Measurements from ENCODE around the gene TM4SF5.

TM4SF5 gene

DNA sequence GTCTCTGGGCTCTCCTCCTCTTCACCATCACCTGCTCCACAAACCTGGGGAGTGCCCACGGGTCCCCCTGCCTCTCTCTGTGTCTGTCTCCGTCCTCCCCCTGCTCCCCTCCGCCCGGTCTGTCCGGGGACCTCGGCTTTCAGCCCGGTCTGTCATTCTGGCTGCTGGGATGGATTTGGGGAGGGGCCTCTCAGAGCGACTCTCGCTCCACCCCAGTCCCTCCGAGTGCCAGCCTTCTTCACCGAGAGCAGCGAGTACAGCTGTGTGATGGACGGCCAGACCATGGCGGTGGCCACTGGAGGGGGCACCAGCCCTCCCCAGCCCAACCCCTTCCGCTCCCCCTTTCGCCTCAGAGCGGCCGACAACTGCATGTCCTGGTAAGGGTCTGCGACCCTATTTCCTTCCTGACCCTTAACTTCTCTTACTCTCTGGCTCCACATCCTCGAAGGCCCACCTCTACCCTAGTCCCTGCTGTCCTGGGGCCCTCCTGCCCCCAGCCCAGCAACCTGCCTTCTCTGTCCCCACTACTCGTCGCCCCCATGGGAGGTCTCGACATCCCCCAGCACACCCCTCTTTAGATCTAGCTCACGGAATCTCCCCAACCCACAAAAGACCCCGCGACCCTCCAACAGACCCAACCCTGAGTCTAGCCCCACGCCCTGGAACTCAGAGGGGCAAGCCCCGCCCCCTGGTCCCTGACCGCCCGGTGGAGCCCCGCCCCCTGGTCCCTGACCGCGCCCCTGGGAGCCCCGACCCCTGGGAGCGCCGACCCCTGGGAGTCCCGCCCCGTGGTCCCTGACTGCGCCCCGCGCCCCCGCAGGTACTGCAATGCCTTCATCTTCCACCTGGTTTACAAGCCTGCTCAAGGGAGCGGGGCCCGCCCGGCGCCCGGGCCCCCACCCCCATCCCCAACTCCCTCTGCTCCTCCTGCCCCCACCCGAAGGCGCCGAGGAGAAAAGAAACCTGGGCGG, 26.4 kb upstream of the TM4SF5 start:
- Histone ChIP-seq H3K27ac (ENCODE audit: insufficient read depth, low read depth, low read length, poor library complexity, severe bottlenecking) (no peak overlapping the region), H3K9me3 (ENCODE audit: control insufficient read depth, low read length) (no peaks in the 10 kb centered on the region), H3K27me3 (ENCODE audit: control insufficient read depth, insufficient read depth, low read length, poor library complexity, severe bottlenecking) (peaks cover 57% of the 10 kb centered on the region), H3K4me1 (ENCODE audit: control insufficient read depth, insufficient read depth, low read length) (peaks cover 7% of the 10 kb centered on the region), H3K36me3 (ENCODE audit: control insufficient read depth, insufficient read depth, low read length) (no peaks in the 10 kb centered on the region), H3K4me3 (ENCODE audit: insufficient read depth, low read depth, low read length) (peak overlapping the region; percentile 35)
- WGBS, 2 experiments, result 5 to 7% methylated on average over 49 to 51 of the region's 51 CpGs

DNA sequence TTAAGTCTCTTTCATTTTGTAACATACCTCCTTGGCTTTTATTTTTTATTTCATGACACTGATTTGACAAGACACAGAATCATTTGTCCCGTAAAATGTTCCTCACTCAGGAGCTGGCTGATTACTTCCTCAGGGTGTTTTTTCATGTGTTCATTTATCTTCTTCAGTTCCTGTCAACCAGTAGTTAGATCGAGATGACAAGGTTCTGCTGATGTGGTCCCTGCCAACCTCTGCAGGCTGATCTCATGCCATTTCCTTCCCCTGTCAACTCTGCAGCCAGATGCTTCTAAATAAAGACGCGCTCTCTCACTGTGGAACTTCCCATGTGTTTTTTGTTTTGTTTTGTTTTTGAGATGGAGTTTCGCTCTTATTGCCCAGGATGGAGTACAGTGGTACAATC, 23.8 kb upstream of the TM4SF5 start:
- H3K36me3 ChIP-seq (ENCODE audit: control insufficient read depth, insufficient read depth, low read length), result no peaks in the 10 kb centered on the region
- H3K9me3 ChIP-seq (ENCODE audit: control insufficient read depth, low read length), result no peaks in the 10 kb centered on the region
- H3K4me1 ChIP-seq (ENCODE audit: control insufficient read depth, insufficient read depth, low read length), result peaks cover 7% of the 10 kb centered on the region
- peaks cover 32% of the 10 kb centered on the region for H3K27me3 ChIP-seq (ENCODE audit: control insufficient read depth, insufficient read depth, low read length, poor library complexity, severe bottlenecking)
- H3K4me3 ChIP-seq (ENCODE audit: insufficient read depth, low read depth, low read length), result no peak overlapping the region
- H3K27ac ChIP-seq (ENCODE audit: insufficient read depth, low read depth, low read length, poor library complexity, severe bottlenecking), result no peak overlapping the region
- 91 to 93% methylated on average over 5 of the region's 5 CpGs for WGBS, 2 experiments

- Histone ChIP-seq H3K4me1 (ENCODE audit: control insufficient read depth, insufficient read depth, low read length) (peaks cover 7% of the 10 kb centered on the region), H3K4me3 (ENCODE audit: insufficient read depth, low read depth, low read length) (no peak overlapping the region), H3K36me3 (ENCODE audit: control insufficient read depth, insufficient read depth, low read length) (no peaks in the 10 kb centered on the region), H3K27me3 (ENCODE audit: control insufficient read depth, insufficient read depth, low read length, poor library complexity, severe bottlenecking) (peaks cover 24% of the 10 kb centered on the region), H3K9me3 (ENCODE audit: control insufficient read depth, low read length) (no peaks in the 10 kb centered on the region), H3K27ac (ENCODE audit: insufficient read depth, low read depth, low read length, poor library complexity, severe bottlenecking) (no peak overlapping the region)
- 67 to 82% methylated on average over 2 to 4 of the region's 4 CpGs for WGBS, 2 experiments
Measured at GRCh38 chr17:4748686-4749085, 23.0 kb upstream of the TM4SF5 start.

DNA sequence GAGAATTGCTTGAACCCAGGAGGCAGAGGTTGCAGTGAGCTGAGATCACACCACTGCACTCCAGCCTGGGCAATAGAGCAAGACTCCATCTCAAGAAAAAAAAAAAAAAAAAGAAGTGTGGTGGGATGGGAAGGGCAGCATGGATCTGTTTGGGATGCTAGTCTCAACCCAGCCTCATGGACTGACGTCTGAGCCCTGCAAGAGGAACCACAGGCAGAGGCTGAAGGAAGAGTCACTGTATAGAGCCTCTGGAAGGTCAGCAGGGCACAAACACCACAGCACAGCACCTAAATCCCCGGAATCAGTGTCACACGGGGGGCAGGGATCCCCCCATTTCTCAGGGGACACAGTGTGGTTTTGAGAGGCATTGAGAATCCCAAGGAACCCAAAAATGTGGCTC, 21.1 kb upstream of the TM4SF5 start:
- 47 to 55% methylated on average over 3 of the region's 3 CpGs for WGBS, 2 experiments
- no peak overlapping the region for H3K4me3 ChIP-seq (ENCODE audit: insufficient read depth, low read depth, low read length)
- no peaks in the 10 kb centered on the region for H3K36me3 ChIP-seq (ENCODE audit: control insufficient read depth, insufficient read depth, low read length)
- H3K27me3 ChIP-seq (ENCODE audit: control insufficient read depth, insufficient read depth, low read length, poor library complexity, severe bottlenecking), result peaks cover 5% of the 10 kb centered on the region
- no peak overlapping the region for H3K27ac ChIP-seq (ENCODE audit: insufficient read depth, low read depth, low read length, poor library complexity, severe bottlenecking)
- H3K9me3 ChIP-seq (ENCODE audit: control insufficient read depth, low read length), result no peaks in the 10 kb centered on the region
- H3K4me1 ChIP-seq (ENCODE audit: control insufficient read depth, insufficient read depth, low read length), result no peaks in the 10 kb centered on the region

- Histone ChIP-seq H3K9me3 (ENCODE audit: control insufficient read depth, low read length) (no peaks in the 10 kb centered on the region), H3K36me3 (ENCODE audit: control insufficient read depth, insufficient read depth, low read length) (no peaks in the 10 kb centered on the region), H3K4me3 (ENCODE audit: insufficient read depth, low read depth, low read length) (no peak overlapping the region), H3K27ac (ENCODE audit: insufficient read depth, low read depth, low read length, poor library complexity, severe bottlenecking) (no peak overlapping the region), H3K27me3 (ENCODE audit: control insufficient read depth, insufficient read depth, low read length, poor library complexity, severe bottlenecking) (no peaks in the 10 kb centered on the region), H3K4me1 (ENCODE audit: control insufficient read depth, insufficient read depth, low read length) (no peaks in the 10 kb centered on the region)
- 84 to 90% methylated on average over 5 of the region's 5 CpGs for WGBS, 2 experiments
Measured at GRCh38 chr17:4751932-4752331, 19.8 kb upstream of the TM4SF5 start.

DNA sequence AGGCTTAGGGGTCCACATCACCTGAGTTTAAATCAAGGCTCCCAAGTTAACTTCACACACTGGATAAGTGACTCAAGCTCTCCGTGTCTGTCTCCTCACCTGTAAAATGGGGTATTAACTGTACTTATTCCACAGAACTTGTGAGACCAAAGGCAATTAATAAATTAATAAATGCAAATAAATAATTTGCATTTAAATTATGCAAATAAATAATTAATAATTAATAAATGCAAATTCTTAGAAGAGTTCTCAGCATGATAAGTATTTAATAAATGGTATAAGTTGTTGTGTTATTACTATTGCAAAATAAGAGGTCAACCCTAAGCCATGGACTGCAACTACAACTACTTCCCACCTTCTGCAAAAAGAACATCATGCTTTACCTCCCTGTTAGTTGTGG, 18.3 kb upstream of the TM4SF5 start:
- H3K36me3 ChIP-seq (ENCODE audit: control insufficient read depth, insufficient read depth, low read length), result no peaks in the 10 kb centered on the region
- H3K27me3 ChIP-seq (ENCODE audit: control insufficient read depth, insufficient read depth, low read length, poor library complexity, severe bottlenecking), result no peaks in the 10 kb centered on the region
- no peak overlapping the region for H3K27ac ChIP-seq (ENCODE audit: insufficient read depth, low read depth, low read length, poor library complexity, severe bottlenecking)
- no peaks in the 10 kb centered on the region for H3K4me1 ChIP-seq (ENCODE audit: control insufficient read depth, insufficient read depth, low read length)
- H3K9me3 ChIP-seq (ENCODE audit: control insufficient read depth, low read length), result no peaks in the 10 kb centered on the region
- H3K4me3 ChIP-seq (ENCODE audit: insufficient read depth, low read depth, low read length), result no peak overlapping the region
- 100% methylated on average over 1 of the region's 1 CpG; no CpG with 5 or more reads in 1 of the 2 experiments for WGBS, 2 experiments

DNA sequence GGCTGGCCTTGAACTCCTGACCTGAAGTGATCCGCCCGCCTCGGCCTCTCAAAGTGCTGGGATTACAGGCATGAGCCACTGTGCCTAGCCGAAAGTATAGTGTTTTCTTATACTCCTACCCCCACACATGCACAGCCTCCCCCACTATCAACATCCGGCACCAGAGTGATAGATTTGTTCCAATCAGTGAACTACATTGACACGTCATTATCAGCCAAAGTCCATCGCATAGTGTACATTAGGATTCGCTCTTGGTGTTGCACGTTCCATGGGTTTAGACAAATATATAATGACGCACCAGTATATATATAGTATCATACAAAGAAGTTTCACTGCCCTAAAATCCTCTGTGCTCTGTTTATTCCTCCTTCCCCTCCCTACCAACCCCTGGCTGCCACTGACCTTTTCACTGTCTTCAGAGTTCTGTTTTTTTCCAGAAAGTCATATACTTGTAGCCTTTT, 11.9 kb upstream of the TM4SF5 start:
- Histone ChIP-seq H3K36me3 (ENCODE audit: control insufficient read depth, insufficient read depth, low read length) (no peaks in the 10 kb centered on the region), H3K4me3 (ENCODE audit: insufficient read depth, low read depth, low read length) (no peak overlapping the region), H3K27ac (ENCODE audit: insufficient read depth, low read depth, low read length, poor library complexity, severe bottlenecking) (no peak overlapping the region), H3K27me3 (ENCODE audit: control insufficient read depth, insufficient read depth, low read length, poor library complexity, severe bottlenecking) (no peaks in the 10 kb centered on the region), H3K9me3 (ENCODE audit: control insufficient read depth, low read length) (no peaks in the 10 kb centered on the region), H3K4me1 (ENCODE audit: control insufficient read depth, insufficient read depth, low read length) (no peaks in the 10 kb centered on the region)
- 92 to 95% methylated on average over 10 of the region's 10 CpGs for WGBS, 2 experiments

DNA sequence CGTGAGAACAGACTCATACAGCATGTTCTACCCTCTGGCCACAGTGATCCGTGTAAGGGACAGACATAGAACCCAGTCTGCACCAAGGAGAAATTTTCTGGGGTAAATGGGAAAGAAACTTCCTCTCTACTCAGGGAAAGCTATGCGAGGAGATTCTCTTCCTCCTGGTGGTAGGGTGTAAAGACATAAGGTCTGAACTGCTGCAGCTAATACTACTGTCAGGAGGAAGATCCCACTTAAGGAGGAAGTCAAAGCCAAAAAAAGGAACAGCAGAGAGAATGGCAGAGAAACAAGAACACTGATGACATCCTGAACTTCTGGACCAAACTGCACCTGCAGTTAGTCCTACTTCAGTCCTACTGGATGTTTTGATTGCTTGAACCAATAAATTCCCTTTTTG, 7.1 kb upstream of the TM4SF5 start:
- WGBS, 2 experiments, result 81 to 84% methylated on average over 3 of the region's 3 CpGs
- H3K9me3 ChIP-seq (ENCODE audit: control insufficient read depth, low read length), result no peaks in the 10 kb centered on the region
- H3K36me3 ChIP-seq (ENCODE audit: control insufficient read depth, insufficient read depth, low read length), result no peaks in the 10 kb centered on the region
- H3K27me3 ChIP-seq (ENCODE audit: control insufficient read depth, insufficient read depth, low read length, poor library complexity, severe bottlenecking), result no peaks in the 10 kb centered on the region
- no peaks in the 10 kb centered on the region for H3K4me1 ChIP-seq (ENCODE audit: control insufficient read depth, insufficient read depth, low read length)
- no peak overlapping the region for H3K4me3 ChIP-seq (ENCODE audit: insufficient read depth, low read depth, low read length)
- H3K27ac ChIP-seq (ENCODE audit: insufficient read depth, low read depth, low read length, poor library complexity, severe bottlenecking), result no peak overlapping the region

GRCh38 chr17:4766201-4766600, 5.5 kb upstream of the TM4SF5 start:
- Histone ChIP-seq H3K27ac (ENCODE audit: insufficient read depth, low read depth, low read length, poor library complexity, severe bottlenecking) (no peak overlapping the region), H3K27me3 (ENCODE audit: control insufficient read depth, insufficient read depth, low read length, poor library complexity, severe bottlenecking) (no peaks in the 10 kb centered on the region), H3K4me1 (ENCODE audit: control insufficient read depth, insufficient read depth, low read length) (no peaks in the 10 kb centered on the region), H3K4me3 (ENCODE audit: insufficient read depth, low read depth, low read length) (no peak overlapping the region), H3K9me3 (ENCODE audit: control insufficient read depth, low read length) (no peaks in the 10 kb centered on the region), H3K36me3 (ENCODE audit: control insufficient read depth, insufficient read depth, low read length) (no peaks in the 10 kb centered on the region)
- 90 to 97% methylated on average over 3 of the region's 3 CpGs for WGBS, 2 experiments

GRCh38 chr17:4766723-4767122, 5.0 kb upstream of the TM4SF5 start:
- no peaks in the 10 kb centered on the region for H3K4me1 ChIP-seq (ENCODE audit: control insufficient read depth, insufficient read depth, low read length)
- no peaks in the 10 kb centered on the region for H3K9me3 ChIP-seq (ENCODE audit: control insufficient read depth, low read length)
- WGBS, 2 experiments, result 92 to 94% methylated on average over 9 of the region's 9 CpGs
- H3K27me3 ChIP-seq (ENCODE audit: control insufficient read depth, insufficient read depth, low read length, poor library complexity, severe bottlenecking), result no peaks in the 10 kb centered on the region
- H3K27ac ChIP-seq (ENCODE audit: insufficient read depth, low read depth, low read length, poor library complexity, severe bottlenecking), result no peak overlapping the region
- H3K4me3 ChIP-seq (ENCODE audit: insufficient read depth, low read depth, low read length), result no peak overlapping the region
- H3K36me3 ChIP-seq (ENCODE audit: control insufficient read depth, insufficient read depth, low read length), result no peaks in the 10 kb centered on the region

Data from ectodermal cell (in vitro differentiated cells).